Colonic mucosa (tissue), 4 donors: Measurements from ENCODE around the gene CYP4F3. TPM values are rescaled to one million over a fixed set of nuclear protein-coding genes. Genes with fewer than 3 reads are reported as not detected.
A peak's percentile ranks its signal among the peaks of the same experiment; 100 is the strongest.

Experiments used
- DNase-seq: peaks from one replicate; pipeline ENCODE4 v3.0.0-alpha.2; 2020
- H3K27ac ChIP-seq: fragments of 200-600 bp; one replicate; pipeline ENCODE4 v1.8.0; 2021
- H3K27me3 ChIP-seq: fragments of 200-600 bp; one replicate; pipeline ENCODE4 v1.8.0; 2021
- H3K36me3 ChIP-seq: fragments of 200-600 bp; one replicate; pipeline ENCODE4 v1.8.0; 2021
- H3K4me1 ChIP-seq: fragments of 200-600 bp; one replicate; pipeline ENCODE4 v1.8.0; 2021; ENCODE audit warnings: mild to moderate bottlenecking
- H3K4me3 ChIP-seq: fragments of 200-600 bp; one replicate; pipeline ENCODE4 v1.8.0; 2021
- H3K9ac ChIP-seq, 2 donors: one replicate each; pipeline ENCODE4 v1.7.0; 2013; ENCODE audit warnings: control low read depth in 2 of 2, low read depth in 2 of 2, low read length in 2 of 2
- H3K9me3 ChIP-seq: fragments of 200-600 bp; one replicate; pipeline ENCODE4 v1.8.0; 2021
- CTCF ChIP-seq: fragments of 200-600 bp; IDR thresholded peaks from one replicate; pipeline ENCODE4 v1.8.0; 2022; ENCODE audit warnings: antibody characterized with exemption, mild to moderate bottlenecking
- intact Hi-C: fragments of 100-400 bp; cut with DNase I; formaldehyde crosslinking; loops from one replicate; pipeline ENCODE4 v1.14.1; 2022
- total RNA-seq, 2 donors: library from RNA; stranded (reverse); fragmentation: NEBNext Ultra II Directional in 1 of 2; extraction: Animal tissue kit (Norgen Biotek cat#: 25700) in 1 of 2; gene quantifications; one replicate each; pipeline ENCODE4 v1.2.1, GENCODE V29; 2021
- donor health status: healthy.
- donor health status: DM: no; HTN: no; CAD: no.
- donor health status: DM: no; HTN: no; CAD: no.

Gene CYP4F3
- total RNA-seq, 2 donors from 2014 or later: 7.8 to 8.3 TPM

GRCh38 chr19:15641901-15642491, 1.3 kb downstream of the CYP4F3 start:
- Histone ChIP-seq H3K36me3 (no peaks in the 10 kb centered on the region), H3K9ac (peak overlapping the region in 1 of 2 donors; percentile 76), H3K27ac (peak overlapping the region; percentile 88), H3K27me3 (no peaks in the 10 kb centered on the region), H3K4me1 (peaks cover 11% of the 10 kb centered on the region), H3K9me3 (no peaks in the 10 kb centered on the region), H3K4me3 (no peak overlapping the region)
- no peak for TF ChIP-seq CTCF
- intact Hi-C loops: no loop called here
- no peak for DNase-seq

GRCh38 chr19:15642807-15643206, 2.1 kb downstream of the CYP4F3 start:
- no peak for DNase-seq
- Histone ChIP-seq H3K36me3 (no peaks in the 10 kb centered on the region), H3K9ac (no peak overlapping the region), H3K4me3 (no peak overlapping the region), H3K4me1 (peaks cover 11% of the 10 kb centered on the region), H3K27ac (no peak overlapping the region), H3K27me3 (no peaks in the 10 kb centered on the region), H3K9me3 (no peaks in the 10 kb centered on the region)
- intact Hi-C loops: no loop called here
- no peak for TF ChIP-seq CTCF

GRCh38 chr19:15643387-15643786, 2.7 kb downstream of the CYP4F3 start:
- Histone ChIP-seq H3K27me3 (no peaks in the 10 kb centered on the region), H3K4me1 (peaks cover 11% of the 10 kb centered on the region), H3K9ac (no peak overlapping the region), H3K27ac (no peak overlapping the region), H3K9me3 (no peaks in the 10 kb centered on the region), H3K4me3 (no peak overlapping the region), H3K36me3 (no peaks in the 10 kb centered on the region)
- intact Hi-C loops: no loop called here
- no peak for DNase-seq
- TF ChIP-seq CTCF: no peak

GRCh38 chr19:15644066-15644741, 3.5 kb downstream of the CYP4F3 start:
- Histone ChIP-seq H3K36me3 (no peaks in the 10 kb centered on the region), H3K27me3 (no peaks in the 10 kb centered on the region), H3K4me3 (no peak overlapping the region), H3K9ac (no peak overlapping the region), H3K27ac (no peak overlapping the region), H3K9me3 (no peaks in the 10 kb centered on the region), H3K4me1 (peaks cover 11% of the 10 kb centered on the region)
- no peak for TF ChIP-seq CTCF
- DNase-seq: no peak
- intact Hi-C loops: no loop called here

- H3K4me1 ChIP-seq: peaks cover 11% of the 10 kb centered on the region
- no peaks in the 10 kb centered on the region for H3K27me3 ChIP-seq
- H3K36me3 ChIP-seq: no peaks in the 10 kb centered on the region
- no peak for TF ChIP-seq CTCF
- intact Hi-C loops: no loop called here
- H3K27ac ChIP-seq: no peak overlapping the region
- H3K4me3 ChIP-seq: no peak overlapping the region
- H3K9me3 ChIP-seq: no peaks in the 10 kb centered on the region
- no peak for DNase-seq
- no peak overlapping the region for H3K9ac ChIP-seq
These were observed 4.1 kb downstream of the CYP4F3 start for GRCh38 chr19:15644816-15645215.
